Loucy (cell line): ENCODE data around the gene ZDHHC16.

Source experiments
- H2AFZ ChIP-seq: fragments of 200-600 bp; sonication (generic); 2 replicates; pipeline ENCODE4 v1.6.0; 2016; ENCODE audit warnings: antibody characterized with exemption, mild to moderate bottlenecking, low read length, moderate library complexity
- H3F3A ChIP-seq: fragments of 200-600 bp; 2 replicates; pipeline ENCODE4 v1.6.0; 2016; ENCODE audit warnings: antibody characterized with exemption, low read depth, mild to moderate bottlenecking
- H3K27me3 ChIP-seq: fragments of 200-600 bp; sonication (generic); 2 replicates; pipeline ENCODE4 v1.6.1; 2014; ENCODE audit warnings: low read length, mild to moderate bottlenecking; ENCODE audit not compliant: insufficient read depth, poor library complexity, severe bottlenecking
- H3K36me3 ChIP-seq: fragments of 200-600 bp; sonication (generic); 2 replicates; pipeline ENCODE4 v1.6.1; 2016; ENCODE audit warnings: low read length; ENCODE audit not compliant: insufficient read depth
- H3K4me1 ChIP-seq: fragments of 200-600 bp; sonication (generic); 2 replicates; pipeline ENCODE4 v1.5.1; 2014; ENCODE audit warnings: low read length, mild to moderate bottlenecking; ENCODE audit not compliant: insufficient read depth, poor library complexity, severe bottlenecking
- H3K4me2 ChIP-seq: fragments of 200-600 bp; sonication (generic); 2 replicates; pipeline ENCODE4 v1.6.0; 2014; ENCODE audit warnings: antibody characterized with exemption, low read length, low read depth, mild to moderate bottlenecking; ENCODE audit not compliant: poor library complexity, severe bottlenecking
- H3K4me3 ChIP-seq: fragments of 200-600 bp; sonication (generic); 2 replicates; pipeline ENCODE4 v1.5.1; 2014; ENCODE audit warnings: low read length, mild to moderate bottlenecking, mixed read lengths; ENCODE audit not compliant: poor library complexity, severe bottlenecking
- H3K79me2 ChIP-seq: fragments of 200-600 bp; sonication (generic); 2 replicates; pipeline ENCODE4 v1.6.1; 2014; ENCODE audit warnings: low read length; ENCODE audit not compliant: insufficient read depth
- H3K9ac ChIP-seq: fragments of 200-600 bp; sonication (generic); 2 replicates; pipeline ENCODE4 v1.6.0; 2014; ENCODE audit warnings: mild to moderate bottlenecking, low read depth, low read length, moderate library complexity; ENCODE audit not compliant: poor library complexity, severe bottlenecking
- H3K9me2 ChIP-seq: fragments of 200-600 bp; sonication (generic); replicated peaks from 2 replicates; pipeline ENCODE4 v1.6.1; 2016; ENCODE audit warnings: low read depth, low read length, mixed read lengths
- H3K9me3 ChIP-seq: fragments of 200-600 bp; sonication (generic); 2 replicates; pipeline ENCODE4 v1.6.1; 2014; ENCODE audit warnings: mild to moderate bottlenecking, antibody characterized with exemption, low read length, low read depth; ENCODE audit not compliant: insufficient read depth
- H4K20me1 ChIP-seq: fragments of 200-600 bp; sonication (generic); 2 replicates; pipeline ENCODE4 v1.6.0; 2014; ENCODE audit warnings: antibody characterized with exemption, low read length, mild to moderate bottlenecking; ENCODE audit not compliant: insufficient read depth, poor library complexity, severe bottlenecking
- EZH2phosphoT487 ChIP-seq: fragments of 200-600 bp; IDR thresholded peaks from 2 replicates; pipeline ENCODE4 v1.6.1; 2018; ENCODE audit warnings: antibody characterized with exemption, mild to moderate bottlenecking, moderate library complexity, borderline replicate concordance
- TF ChIP-seq, protein P1 (sequence below): fragments of 200-600 bp; sonication (generic); conservative IDR thresholded peaks from 2 replicates; pipeline ENCODE4 v1.5.1; 2014; ENCODE audit warnings: mild to moderate bottlenecking, antibody characterized with exemption, low read length

The ZDHHC16 gene

DNA sequence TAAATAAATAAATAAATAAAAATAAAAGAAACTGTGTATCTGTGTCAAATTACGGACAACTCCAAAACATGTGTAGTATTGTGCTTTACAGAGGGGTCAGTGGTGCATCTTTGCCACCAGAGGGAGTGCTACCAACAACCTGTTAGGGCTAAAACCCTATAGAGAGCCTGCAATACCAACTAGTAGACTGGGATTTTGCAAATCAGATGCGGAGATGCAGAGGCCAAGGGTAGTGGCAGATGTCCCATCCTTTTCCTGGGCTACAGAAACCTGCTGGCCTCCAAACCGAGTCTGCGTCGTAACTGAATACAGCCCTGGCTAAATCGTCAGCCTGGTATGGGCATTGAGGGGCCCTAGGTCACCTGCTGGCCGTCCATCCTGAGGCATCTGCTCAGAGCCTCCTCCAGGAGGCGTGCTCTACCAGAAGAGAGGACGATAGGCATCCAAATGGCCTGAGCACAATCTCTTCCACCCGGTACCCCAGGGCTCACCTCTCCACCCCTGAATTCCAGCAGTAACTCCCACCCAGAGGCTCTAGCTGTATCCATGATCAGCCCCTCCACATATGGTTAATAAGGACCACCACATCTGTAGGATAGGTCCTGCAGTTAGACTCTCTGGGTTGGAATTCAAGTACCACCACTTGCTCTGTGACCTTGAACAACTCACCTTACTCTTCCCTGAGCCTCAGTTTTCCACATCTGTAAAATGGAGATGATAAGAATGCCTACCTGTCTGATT lies 38.6 kb upstream of the ZDHHC16 start:
- H3K4me1 ChIP-seq, result no peaks in the 10 kb centered on the region
- no peaks in the 10 kb centered on the region for H3K9me3 ChIP-seq
- no peaks in the 10 kb centered on the region for H3K9me2 ChIP-seq
- H3K27me3 ChIP-seq, result no peaks in the 10 kb centered on the region
- H3K4me3 ChIP-seq, result peak overlapping the region; percentile 53
- H3K79me2 ChIP-seq, result no peaks in the 10 kb centered on the region
- no peaks in the 10 kb centered on the region for H4K20me1 ChIP-seq
- peak overlapping the region; percentile 79 for H2AFZ ChIP-seq
- no peak overlapping the region for H3K9ac ChIP-seq
- TF ChIP-seq EZH2phosphoT487, result no peak
- TF ChIP-seq, protein P1, sequence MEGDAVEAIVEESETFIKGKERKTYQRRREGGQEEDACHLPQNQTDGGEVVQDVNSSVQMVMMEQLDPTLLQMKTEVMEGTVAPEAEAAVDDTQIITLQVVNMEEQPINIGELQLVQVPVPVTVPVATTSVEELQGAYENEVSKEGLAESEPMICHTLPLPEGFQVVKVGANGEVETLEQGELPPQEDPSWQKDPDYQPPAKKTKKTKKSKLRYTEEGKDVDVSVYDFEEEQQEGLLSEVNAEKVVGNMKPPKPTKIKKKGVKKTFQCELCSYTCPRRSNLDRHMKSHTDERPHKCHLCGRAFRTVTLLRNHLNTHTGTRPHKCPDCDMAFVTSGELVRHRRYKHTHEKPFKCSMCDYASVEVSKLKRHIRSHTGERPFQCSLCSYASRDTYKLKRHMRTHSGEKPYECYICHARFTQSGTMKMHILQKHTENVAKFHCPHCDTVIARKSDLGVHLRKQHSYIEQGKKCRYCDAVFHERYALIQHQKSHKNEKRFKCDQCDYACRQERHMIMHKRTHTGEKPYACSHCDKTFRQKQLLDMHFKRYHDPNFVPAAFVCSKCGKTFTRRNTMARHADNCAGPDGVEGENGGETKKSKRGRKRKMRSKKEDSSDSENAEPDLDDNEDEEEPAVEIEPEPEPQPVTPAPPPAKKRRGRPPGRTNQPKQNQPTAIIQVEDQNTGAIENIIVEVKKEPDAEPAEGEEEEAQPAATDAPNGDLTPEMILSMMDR, result peak; percentile 87
- H3K4me2 ChIP-seq, result peak overlapping the region; percentile 58
- no peaks in the 10 kb centered on the region for H3F3A ChIP-seq
- no peaks in the 10 kb centered on the region for H3K36me3 ChIP-seq

- Histone ChIP-seq H3K9me2 (no peaks in the 10 kb centered on the region), H3K36me3 (no peaks in the 10 kb centered on the region), H3K4me3 (no peak overlapping the region), H3F3A (no peaks in the 10 kb centered on the region), H3K4me1 (no peaks in the 10 kb centered on the region), H2AFZ (no peak overlapping the region), H4K20me1 (no peaks in the 10 kb centered on the region), H3K27me3 (no peaks in the 10 kb centered on the region), H3K9ac (no peak overlapping the region), H3K9me3 (no peaks in the 10 kb centered on the region), H3K4me2 (no peak overlapping the region), H3K79me2 (no peaks in the 10 kb centered on the region)
- TF ChIP-seq, protein P1, result no peak
- no peak for TF ChIP-seq EZH2phosphoT487
Observed at GRCh38 chr10:97407952-97408248, 38.1 kb upstream of the ZDHHC16 start.

GRCh38 chr10:97408496-97408992 lies 37.4 kb upstream of the ZDHHC16 start:
- H3K27me3 ChIP-seq, result no peaks in the 10 kb centered on the region
- H3K79me2 ChIP-seq, result no peaks in the 10 kb centered on the region
- H3K9me3 ChIP-seq, result no peaks in the 10 kb centered on the region
- H3K9me2 ChIP-seq, result no peaks in the 10 kb centered on the region
- no peaks in the 10 kb centered on the region for H4K20me1 ChIP-seq
- no peak overlapping the region for H3K9ac ChIP-seq
- no peak overlapping the region for H2AFZ ChIP-seq
- no peak overlapping the region for H3K4me3 ChIP-seq
- no peak overlapping the region for H3K4me2 ChIP-seq
- H3K36me3 ChIP-seq, result no peaks in the 10 kb centered on the region
- H3F3A ChIP-seq, result no peaks in the 10 kb centered on the region
- TF ChIP-seq EZH2phosphoT487, result no peak
- TF ChIP-seq, protein P1, result no peak
- H3K4me1 ChIP-seq, result peaks cover under 1% of the 10 kb centered on the region
